Vagina (tissue), 2 donors: ENCODE results near the gene RMDN2. TPM values are rescaled to one million over a fixed set of nuclear protein-coding genes. Genes with fewer than 3 reads are reported as not detected.

ENCODE experiments used
- DNase-seq, 2 donors: peaks; one replicate each; pipeline ENCODE4 v3.0.0-alpha.2; 2017; ENCODE audit errors: extremely low spot score in 2 of 2
- H3K27ac ChIP-seq: fragments of 200-600 bp; sonication (generic); one replicate; pipeline ENCODE4 v1.5.1; 2019
- H3K27me3 ChIP-seq: fragments of 200-600 bp; sonication (generic); one replicate; pipeline ENCODE4 v1.5.1; 2019
- H3K36me3 ChIP-seq, 2 donors: fragments of 200-600 bp; sonication (generic); one replicate each; pipeline ENCODE4 v1.5.1; 2017 to 2019
- H3K4me1 ChIP-seq: fragments of 200-600 bp; sonication (generic); one replicate; pipeline ENCODE4 v1.5.1; 2019
- H3K4me3 ChIP-seq, 2 donors: fragments of 200-600 bp; sonication (generic); 1 replicate in 1 of 2; 2 replicates in 1 of 2; pipeline ENCODE4 v1.5.1; 2016 to 2019
- H3K9me3 ChIP-seq: fragments of 200-600 bp; sonication (generic); one replicate; pipeline ENCODE4 v1.5.1; 2019
- CTCF ChIP-seq, 3 experiments: fragments of 450-650 bp in 2 of 3; fragments of 200-600 bp in 1 of 3; sonication (generic) in 1 of 3; IDR thresholded peaks; one replicate each; pipeline ENCODE4 v1.5.1; 2017 to 2019; ENCODE audit warnings: antibody characterized with exemption in 3 of 3, mild to moderate bottlenecking in 2 of 3, moderate library complexity in 2 of 3
- POLR2A ChIP-seq, 2 donors: fragments of 450-650 bp; IDR thresholded peaks; one replicate each; pipeline ENCODE4 v1.6.1; 2017; ENCODE audit warnings: antibody characterized with exemption in 2 of 2, mild to moderate bottlenecking in 2 of 2, moderate library complexity in 2 of 2
- POLR2AphosphoS5 ChIP-seq, 2 donors: sonication (generic); formaldehyde crosslinking; IDR thresholded peaks; one replicate each; pipeline ENCODE4 v1.9.0; 2017; ENCODE audit warnings: antibody characterized with exemption in 2 of 2, mild to moderate bottlenecking in 2 of 2, low read depth in 1 of 2; ENCODE audit not compliant: insufficient read depth in 1 of 2
- intact Hi-C: fragments of 100-400 bp; cut with DNase I; formaldehyde crosslinking; loops from one replicate; pipeline ENCODE4 v1.15.1; 2023
- total RNA-seq: library from RNA; depleted of rRNA; stranded (reverse); fragments of >200 nt; gene quantifications from one replicate; pipeline ENCODE4 v1.2.3, GENCODE V29; 2016

The RMDN2 gene
- total RNA-seq, 1 donor from 2014 or later = 5.9 TPM

GRCh38 chr2:37915773-37916172, 9.3 kb upstream of the RMDN2 start:
- no peak overlapping the region for H3K27ac ChIP-seq
- no peak for DNase-seq
- H3K27me3 ChIP-seq = no peaks in the 10 kb centered on the region
- TF ChIP-seq POLR2AphosphoS5 (IDR thresholded peaks at IDR 0.05; ENCODE audit: insufficient read depth in 1 of 2, low read depth in 1 of 2) (no peak), POLR2A (IDR thresholded peaks at IDR 0.05) (no peak), CTCF (IDR thresholded peaks at IDR 0.05) (no peak)
- intact Hi-C loops = no loop called here
- H3K9me3 ChIP-seq = no peaks in the 10 kb centered on the region
- no peak overlapping the region for H3K4me3 ChIP-seq
- H3K4me1 ChIP-seq = peaks cover 17% of the 10 kb centered on the region
- no peaks in the 10 kb centered on the region for H3K36me3 ChIP-seq

GRCh38 chr2:37916512-37917082, 8.5 kb upstream of the RMDN2 start:
- Histone ChIP-seq H3K36me3 (no peaks in the 10 kb centered on the region), H3K27ac (no peak overlapping the region), H3K27me3 (no peaks in the 10 kb centered on the region), H3K9me3 (no peaks in the 10 kb centered on the region), H3K4me3 (no peak overlapping the region), H3K4me1 (peaks cover 17% of the 10 kb centered on the region)
- no peak for DNase-seq
- intact Hi-C loops = no loop called here
- TF ChIP-seq POLR2AphosphoS5 (IDR thresholded peaks at IDR 0.05; ENCODE audit: insufficient read depth in 1 of 2, low read depth in 1 of 2) (peak in 1 of 2 donors; percentile 85), POLR2A (IDR thresholded peaks at IDR 0.05) (no peak)

- intact Hi-C loops = no loop called here
- Histone ChIP-seq H3K4me1 (peaks cover 17% of the 10 kb centered on the region), H3K36me3 (no peaks in the 10 kb centered on the region), H3K27me3 (no peaks in the 10 kb centered on the region), H3K9me3 (no peaks in the 10 kb centered on the region), H3K27ac (no peak overlapping the region), H3K4me3 (no peak overlapping the region)
- TF ChIP-seq POLR2A (IDR thresholded peaks at IDR 0.05) (no peak), CTCF (IDR thresholded peaks at IDR 0.05) (no peak), POLR2AphosphoS5 (IDR thresholded peaks at IDR 0.05; ENCODE audit: insufficient read depth in 1 of 2, low read depth in 1 of 2) (no peak)
- DNase-seq = no peak
Measured at GRCh38 chr2:37917281-37918228, 7.5 kb upstream of the RMDN2 start.

- no peak for DNase-seq
- H3K4me3 ChIP-seq = no peak overlapping the region
- H3K27me3 ChIP-seq = no peaks in the 10 kb centered on the region
- no peaks in the 10 kb centered on the region for H3K36me3 ChIP-seq
- peaks cover 17% of the 10 kb centered on the region for H3K4me1 ChIP-seq
- TF ChIP-seq CTCF (IDR thresholded peaks at IDR 0.05) (no peak), POLR2AphosphoS5 (IDR thresholded peaks at IDR 0.05; ENCODE audit: insufficient read depth in 1 of 2, low read depth in 1 of 2) (no peak), POLR2A (IDR thresholded peaks at IDR 0.05) (no peak)
- H3K27ac ChIP-seq = no peak overlapping the region
- H3K9me3 ChIP-seq = no peaks in the 10 kb centered on the region
- intact Hi-C loops = no loop called here
Measured at GRCh38 chr2:37918742-37919186, 6.3 kb upstream of the RMDN2 start.

- Histone ChIP-seq H3K36me3 (no peaks in the 10 kb centered on the region), H3K27ac (no peak overlapping the region), H3K4me3 (no peak overlapping the region), H3K4me1 (peaks cover 22% of the 10 kb centered on the region), H3K27me3 (no peaks in the 10 kb centered on the region), H3K9me3 (no peaks in the 10 kb centered on the region)
- intact Hi-C loops = no loop called here
- TF ChIP-seq POLR2AphosphoS5 (IDR thresholded peaks at IDR 0.05; ENCODE audit: insufficient read depth in 1 of 2, low read depth in 1 of 2) (no peak), CTCF (IDR thresholded peaks at IDR 0.05) (no peak), POLR2A (IDR thresholded peaks at IDR 0.05) (no peak)
- DNase-seq = no peak
Measured at GRCh38 chr2:37919631-37920032, 5.5 kb upstream of the RMDN2 start.
